Loucy (cell line): Measurements from ENCODE around the gene CNTNAP2.

Experiments used
- H2AFZ ChIP-seq: fragments of 200-600 bp; sonication (generic); 2 replicates; pipeline ENCODE4 v1.6.0; 2016; ENCODE audit warnings: antibody characterized with exemption, mild to moderate bottlenecking, low read length, moderate library complexity
- H3F3A ChIP-seq: fragments of 200-600 bp; 2 replicates; pipeline ENCODE4 v1.6.0; 2016; ENCODE audit warnings: antibody characterized with exemption, low read depth, mild to moderate bottlenecking
- H3K27me3 ChIP-seq: fragments of 200-600 bp; sonication (generic); 2 replicates; pipeline ENCODE4 v1.6.1; 2014; ENCODE audit warnings: low read length, mild to moderate bottlenecking; ENCODE audit not compliant: insufficient read depth, poor library complexity, severe bottlenecking
- H3K36me3 ChIP-seq: fragments of 200-600 bp; sonication (generic); 2 replicates; pipeline ENCODE4 v1.6.1; 2016; ENCODE audit warnings: low read length; ENCODE audit not compliant: insufficient read depth
- H3K4me1 ChIP-seq: fragments of 200-600 bp; sonication (generic); 2 replicates; pipeline ENCODE4 v1.5.1; 2014; ENCODE audit warnings: low read length, mild to moderate bottlenecking; ENCODE audit not compliant: insufficient read depth, poor library complexity, severe bottlenecking
- H3K4me2 ChIP-seq: fragments of 200-600 bp; sonication (generic); 2 replicates; pipeline ENCODE4 v1.6.0; 2014; ENCODE audit warnings: antibody characterized with exemption, low read length, low read depth, mild to moderate bottlenecking; ENCODE audit not compliant: poor library complexity, severe bottlenecking
- H3K4me3 ChIP-seq: fragments of 200-600 bp; sonication (generic); 2 replicates; pipeline ENCODE4 v1.5.1; 2014; ENCODE audit warnings: low read length, mild to moderate bottlenecking, mixed read lengths; ENCODE audit not compliant: poor library complexity, severe bottlenecking
- H3K79me2 ChIP-seq: fragments of 200-600 bp; sonication (generic); 2 replicates; pipeline ENCODE4 v1.6.1; 2014; ENCODE audit warnings: low read length; ENCODE audit not compliant: insufficient read depth
- H3K9ac ChIP-seq: fragments of 200-600 bp; sonication (generic); 2 replicates; pipeline ENCODE4 v1.6.0; 2014; ENCODE audit warnings: mild to moderate bottlenecking, low read depth, low read length, moderate library complexity; ENCODE audit not compliant: poor library complexity, severe bottlenecking
- H3K9me2 ChIP-seq: fragments of 200-600 bp; sonication (generic); replicated peaks from 2 replicates; pipeline ENCODE4 v1.6.1; 2016; ENCODE audit warnings: low read depth, low read length, mixed read lengths
- H3K9me3 ChIP-seq: fragments of 200-600 bp; sonication (generic); 2 replicates; pipeline ENCODE4 v1.6.1; 2014; ENCODE audit warnings: mild to moderate bottlenecking, antibody characterized with exemption, low read length, low read depth; ENCODE audit not compliant: insufficient read depth
- H4K20me1 ChIP-seq: fragments of 200-600 bp; sonication (generic); 2 replicates; pipeline ENCODE4 v1.6.0; 2014; ENCODE audit warnings: antibody characterized with exemption, low read length, mild to moderate bottlenecking; ENCODE audit not compliant: insufficient read depth, poor library complexity, severe bottlenecking
- EZH2phosphoT487 ChIP-seq: fragments of 200-600 bp; IDR thresholded peaks from 2 replicates; pipeline ENCODE4 v1.6.1; 2018; ENCODE audit warnings: antibody characterized with exemption, mild to moderate bottlenecking, moderate library complexity, borderline replicate concordance
- TF ChIP-seq, protein P1 (sequence below): fragments of 200-600 bp; sonication (generic); conservative IDR thresholded peaks from 2 replicates; pipeline ENCODE4 v1.5.1; 2014; ENCODE audit warnings: mild to moderate bottlenecking, antibody characterized with exemption, low read length

Gene CNTNAP2

DNA sequence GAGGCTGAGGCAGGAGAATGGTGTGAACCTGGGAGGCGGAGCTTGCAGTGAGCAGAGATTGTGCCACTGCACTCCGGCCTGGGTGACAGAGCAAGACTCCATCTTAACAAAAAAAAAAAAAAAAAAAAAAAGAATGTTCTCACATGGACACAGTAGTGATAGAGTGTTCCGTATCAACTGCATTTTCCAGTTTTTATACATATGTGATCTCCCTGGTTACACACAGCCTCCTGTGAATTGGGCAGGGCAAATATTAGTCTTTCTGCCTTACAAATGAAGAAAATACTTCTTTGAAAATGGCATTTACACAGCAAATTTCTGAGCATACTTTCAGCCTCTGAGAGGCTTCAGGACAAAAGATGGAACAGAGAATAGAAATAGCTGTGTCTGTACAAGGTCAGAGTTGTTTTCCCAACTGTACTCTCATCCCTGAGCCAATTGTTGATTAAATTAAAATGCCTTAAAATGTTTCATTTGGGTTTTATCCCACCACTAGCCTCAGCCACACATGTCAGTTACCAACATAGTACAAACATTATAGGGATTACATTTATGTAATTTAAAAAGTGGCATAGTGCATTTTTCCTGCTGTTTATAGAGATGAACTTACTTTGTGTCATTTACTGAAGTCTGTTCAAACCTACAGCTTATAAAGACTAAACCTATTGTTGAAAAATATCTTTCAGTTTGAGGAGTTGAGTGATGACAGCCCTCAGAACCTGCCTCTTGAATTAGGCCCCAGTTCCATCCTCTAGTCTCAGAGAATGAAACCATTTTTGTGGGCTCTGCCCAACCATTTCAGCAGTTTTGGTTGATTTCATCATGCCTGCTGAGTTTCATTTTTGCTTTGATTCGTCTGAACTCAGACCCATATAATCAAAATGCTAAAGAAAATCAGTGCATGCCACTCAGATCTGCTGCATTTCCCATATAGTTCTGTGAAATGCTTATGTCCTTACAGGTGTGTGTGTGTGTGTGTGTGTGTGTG lies 1864.5 kb downstream of the CNTNAP2 start:
- H2AFZ ChIP-seq = no peak overlapping the region

DNA sequence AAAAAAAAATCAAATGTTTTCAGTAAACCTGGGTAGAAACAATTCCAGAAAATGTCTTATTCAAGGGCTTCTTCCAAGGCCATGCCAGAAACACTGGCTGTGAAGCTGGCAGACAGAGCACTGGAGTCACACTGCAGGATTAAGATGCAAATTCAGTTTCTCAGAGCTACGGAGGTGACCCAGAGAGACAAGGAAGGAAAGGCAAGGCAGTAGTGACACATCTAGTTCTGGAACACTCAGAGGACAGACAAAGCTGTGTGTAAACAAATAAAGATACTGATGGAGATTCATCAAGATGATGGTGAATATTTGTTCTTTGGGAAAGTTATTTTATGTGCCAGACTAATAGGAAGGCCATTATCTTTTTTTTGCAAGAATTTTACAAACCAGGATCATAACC lies 1865.7 kb downstream of the CNTNAP2 start:
- Histone ChIP-seq H3K9me3 (peaks cover 4% of the 10 kb centered on the region; the same call in 1 of the 2 replicates), H4K20me1 (no peaks in the 10 kb centered on the region), H2AFZ (no peak overlapping the region), H3K9ac (no peak overlapping the region), H3K9me2 (no peaks in the 10 kb centered on the region), H3K4me2 (no peak overlapping the region), H3K4me3 (no peak overlapping the region), H3K36me3 (no peaks in the 10 kb centered on the region), H3F3A (no peaks in the 10 kb centered on the region), H3K79me2 (no peaks in the 10 kb centered on the region), H3K27me3 (no peaks in the 10 kb centered on the region), H3K4me1 (no peaks in the 10 kb centered on the region)
- TF ChIP-seq EZH2phosphoT487 = no peak
- TF ChIP-seq, protein P1, sequence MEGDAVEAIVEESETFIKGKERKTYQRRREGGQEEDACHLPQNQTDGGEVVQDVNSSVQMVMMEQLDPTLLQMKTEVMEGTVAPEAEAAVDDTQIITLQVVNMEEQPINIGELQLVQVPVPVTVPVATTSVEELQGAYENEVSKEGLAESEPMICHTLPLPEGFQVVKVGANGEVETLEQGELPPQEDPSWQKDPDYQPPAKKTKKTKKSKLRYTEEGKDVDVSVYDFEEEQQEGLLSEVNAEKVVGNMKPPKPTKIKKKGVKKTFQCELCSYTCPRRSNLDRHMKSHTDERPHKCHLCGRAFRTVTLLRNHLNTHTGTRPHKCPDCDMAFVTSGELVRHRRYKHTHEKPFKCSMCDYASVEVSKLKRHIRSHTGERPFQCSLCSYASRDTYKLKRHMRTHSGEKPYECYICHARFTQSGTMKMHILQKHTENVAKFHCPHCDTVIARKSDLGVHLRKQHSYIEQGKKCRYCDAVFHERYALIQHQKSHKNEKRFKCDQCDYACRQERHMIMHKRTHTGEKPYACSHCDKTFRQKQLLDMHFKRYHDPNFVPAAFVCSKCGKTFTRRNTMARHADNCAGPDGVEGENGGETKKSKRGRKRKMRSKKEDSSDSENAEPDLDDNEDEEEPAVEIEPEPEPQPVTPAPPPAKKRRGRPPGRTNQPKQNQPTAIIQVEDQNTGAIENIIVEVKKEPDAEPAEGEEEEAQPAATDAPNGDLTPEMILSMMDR = no peak

More for the DNA sequence above, 1864.5 kb downstream of the CNTNAP2 start:
- H3K9me3 ChIP-seq = no peaks in the 10 kb centered on the region
- H3K4me2 ChIP-seq = no peak overlapping the region
- no peaks in the 10 kb centered on the region for H4K20me1 ChIP-seq
- H3K36me3 ChIP-seq = no peaks in the 10 kb centered on the region
- no peak overlapping the region for H3K9ac ChIP-seq
- H3K4me3 ChIP-seq = no peak overlapping the region
- no peaks in the 10 kb centered on the region for H3K9me2 ChIP-seq
- H3K79me2 ChIP-seq = no peaks in the 10 kb centered on the region
- no peaks in the 10 kb centered on the region for H3K27me3 ChIP-seq
- H3K4me1 ChIP-seq = no peaks in the 10 kb centered on the region
- no peaks in the 10 kb centered on the region for H3F3A ChIP-seq
- TF ChIP-seq, protein P1 = no peak
- no peak for TF ChIP-seq EZH2phosphoT487

DNA sequence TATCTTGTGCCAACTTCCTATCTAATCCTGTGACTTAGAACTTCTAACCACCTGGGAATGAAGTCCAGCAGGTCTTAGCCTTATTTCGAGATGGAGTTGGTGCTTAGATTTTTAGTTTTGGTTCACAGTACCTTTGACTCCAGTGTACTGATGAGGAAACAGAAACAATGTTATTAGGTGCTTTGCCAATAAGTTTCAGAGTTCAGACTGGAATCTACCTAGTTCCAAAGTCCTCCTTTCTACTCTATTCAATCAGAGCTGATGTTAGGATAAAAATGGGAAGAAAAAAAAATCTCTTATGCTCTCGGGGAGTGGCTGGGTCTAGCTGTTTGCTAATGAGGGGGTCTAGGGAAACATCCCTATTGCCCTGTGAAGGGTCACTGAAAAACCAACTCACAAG lies 1867.7 kb downstream of the CNTNAP2 start:
- TF ChIP-seq, protein P1 = no peak
- no peak for TF ChIP-seq EZH2phosphoT487
- Histone ChIP-seq H3K27me3 (no peaks in the 10 kb centered on the region), H3K9me3 (peaks cover 4% of the 10 kb centered on the region; the same call in 1 of the 2 replicates), H3K36me3 (no peaks in the 10 kb centered on the region), H3K9ac (no peak overlapping the region), H3K4me3 (no peak overlapping the region), H3K9me2 (no peaks in the 10 kb centered on the region), H2AFZ (no peak overlapping the region), H3K79me2 (no peaks in the 10 kb centered on the region), H3K4me1 (no peaks in the 10 kb centered on the region), H3F3A (no peaks in the 10 kb centered on the region), H4K20me1 (no peaks in the 10 kb centered on the region), H3K4me2 (no peak overlapping the region)
